Gastrocnemius medialis (tissue), 4 donors: ENCODE results near the gene LDAF1.

Experiments
- CTCF ChIP-seq, 5 experiments: fragments of 450-650 bp in 3 of 5; fragments of 200-600 bp in 2 of 5; sonication (generic) in 2 of 5; IDR thresholded peaks in 4 of 5; conservative IDR thresholded peaks in 1 of 5; 1 replicate in 4 of 5; 2 replicates in 1 of 5; pipeline ENCODE4 v1.5.1; 2016 to 2019; ENCODE audit warnings: antibody characterized with exemption in 5 of 5, mild to moderate bottlenecking in 3 of 5, moderate library complexity in 3 of 5
- POLR2A ChIP-seq, 2 donors: fragments of 450-650 bp; IDR thresholded peaks; one replicate each; pipeline ENCODE4 v1.6.1; 2017; ENCODE audit warnings: antibody characterized with exemption in 2 of 2, mild to moderate bottlenecking in 2 of 2, moderate library complexity in 2 of 2

- no peak for TF ChIP-seq CTCF (IDR thresholded peaks at IDR 0.05 in 4 of 5, conservative IDR thresholded peaks at IDR 0.05 in 1 of 5)
- no peak for TF ChIP-seq POLR2A (IDR thresholded peaks at IDR 0.05)
These were observed 20.9 kb downstream of the LDAF1 start for GRCh38 chr16:21179126-21179982.
